NCI-H187 (cell line): ENCODE data around the gene CYP19A1.
A peak's percentile ranks its signal among the peaks of the same experiment; 100 is the strongest.

Source experiments
- DNase-seq, 2 experiments: peaks; one replicate each; lab custom pipeline; 2025; lab: John Stamatoyannopoulos, UW

Gene CYP19A1

GRCh38 chr15:51359981-51360380 is 21.6 kb upstream of the CYP19A1 start:
- DNase-seq: no peak

- no peak for DNase-seq
These were observed 18.6 kb upstream of the CYP19A1 start for GRCh38 chr15:51356983-51357382.

DNA sequence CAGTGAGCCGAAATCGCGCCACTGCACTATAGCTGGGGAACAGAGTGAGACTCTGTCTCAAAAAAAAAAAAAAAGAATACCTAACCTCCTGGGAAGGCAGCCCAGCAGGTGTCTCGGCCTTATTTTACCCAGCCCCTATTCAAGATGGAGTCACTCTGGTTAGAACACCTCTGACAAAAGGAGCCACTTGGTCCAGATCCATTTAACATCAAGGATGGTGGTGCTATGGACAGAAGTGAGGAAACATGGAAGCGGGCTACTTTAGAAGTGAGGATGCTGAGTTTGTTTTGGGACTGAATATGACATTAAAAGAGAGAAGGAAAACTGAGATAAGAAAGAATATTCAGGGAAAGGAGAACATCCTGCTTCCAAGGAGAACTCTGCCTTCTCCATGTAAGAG is 17.8 kb upstream of the CYP19A1 start:
- DNase-seq: no peak

DNA sequence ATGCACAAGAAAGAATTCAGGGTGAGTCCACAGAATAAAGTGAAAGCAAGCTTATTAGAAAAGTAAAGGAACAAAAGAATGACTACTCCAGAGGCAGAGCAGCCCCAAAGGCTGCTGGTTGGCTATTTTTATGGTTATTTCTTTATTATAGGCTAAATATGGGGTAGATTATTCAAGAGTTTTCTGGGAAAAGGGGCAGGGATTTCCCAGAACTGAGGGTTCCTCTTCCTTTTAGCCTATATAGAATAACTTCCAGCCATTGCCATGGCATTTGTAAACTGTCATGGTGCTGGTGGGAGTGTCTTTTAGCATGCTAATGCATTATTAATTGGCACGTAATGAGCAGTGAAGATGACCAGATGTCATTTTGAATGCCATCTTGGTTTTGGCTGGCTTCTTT is 16.7 kb upstream of the CYP19A1 start:
- DNase-seq: no peak

DNA sequence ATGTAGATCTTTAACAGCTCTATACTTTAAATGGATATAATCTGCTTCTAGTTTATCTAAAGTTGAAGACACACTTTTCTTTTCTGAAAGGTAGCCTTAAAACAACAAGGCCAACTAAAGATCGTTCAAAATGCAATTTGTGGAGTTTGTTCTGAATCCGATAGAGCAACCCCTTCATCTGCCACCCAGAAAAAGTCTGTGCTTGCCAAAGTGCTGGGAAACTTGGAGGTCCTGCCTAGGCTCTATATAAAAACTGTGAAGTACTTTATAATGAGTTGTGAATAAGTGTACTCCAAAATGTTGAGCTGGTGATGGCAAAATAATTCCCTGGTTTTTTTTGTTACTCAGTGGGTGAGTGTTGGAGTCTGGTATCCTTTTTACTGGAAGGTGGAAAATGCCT is 15.6 kb upstream of the CYP19A1 start:
- DNase-seq: no peak

DNA sequence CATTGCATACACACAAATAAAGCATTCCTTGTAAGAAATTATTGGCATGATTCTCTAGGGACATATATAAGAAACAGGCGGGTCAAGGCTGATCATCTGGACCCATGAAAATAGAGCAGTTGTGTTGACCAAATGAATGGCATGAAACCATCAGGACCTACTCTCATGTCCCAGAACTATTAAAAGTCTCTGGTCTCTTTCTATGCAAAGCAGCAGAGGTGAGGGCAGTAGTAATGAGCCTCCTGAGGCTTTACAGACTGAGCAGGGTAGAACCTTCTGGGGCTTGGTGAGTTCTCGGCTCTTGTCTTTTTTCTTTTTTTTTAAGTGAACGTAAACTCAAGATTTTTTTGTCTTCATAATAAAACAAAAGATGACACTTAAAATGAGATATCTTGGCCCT is 12.3 kb upstream of the CYP19A1 start:
- no peak for DNase-seq

- no peak for DNase-seq
These were observed 10.9 kb upstream of the CYP19A1 start for GRCh38 chr15:51349156-51349844.

GRCh38 chr15:51348688-51349087 is 10.3 kb upstream of the CYP19A1 start:
- no peak for DNase-seq

DNA sequence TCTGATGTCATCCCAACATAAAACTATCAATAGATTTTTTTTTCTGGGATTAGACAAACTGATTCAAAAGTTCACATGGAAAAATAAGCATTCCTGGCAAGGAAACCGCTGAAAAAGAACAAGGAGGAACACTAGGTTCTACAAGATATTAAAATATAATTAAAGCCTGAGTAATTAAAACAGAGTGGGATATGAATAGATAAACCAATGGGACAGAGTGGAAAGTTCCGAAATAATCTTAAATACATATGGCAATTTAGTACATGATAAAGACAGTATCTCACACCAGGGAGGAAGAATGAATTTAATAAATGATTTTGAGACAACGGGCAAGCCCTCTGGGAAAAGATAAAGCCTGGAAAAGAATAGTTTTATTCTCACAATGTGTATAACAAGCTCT is 7.7 kb upstream of the CYP19A1 start:
- DNase-seq: no peak

DNA sequence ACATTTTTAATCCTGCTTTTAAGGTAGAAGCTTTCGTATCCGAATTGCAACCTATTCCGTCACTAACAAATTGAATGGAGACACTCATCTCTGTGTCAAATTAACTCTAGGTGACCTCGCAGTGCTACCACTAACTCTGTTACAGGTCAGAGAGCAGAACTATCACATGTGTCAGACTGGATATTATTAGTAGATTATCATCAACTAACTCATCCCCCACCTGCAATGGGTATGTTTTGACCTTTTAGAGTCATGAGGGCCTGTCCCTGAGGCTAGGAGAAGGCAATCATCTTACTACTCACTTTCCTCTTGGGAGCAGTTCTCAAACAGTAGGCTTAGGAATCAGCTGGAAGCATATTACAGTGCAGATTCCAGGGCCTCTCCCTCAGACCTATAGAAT is 5.1 kb upstream of the CYP19A1 start:
- DNase-seq: no peak

- DNase-seq: no peak
These were observed 4.0 kb upstream of the CYP19A1 start for GRCh38 chr15:51342227-51342999.

- DNase-seq: no peak
These were observed 3.2 kb upstream of the CYP19A1 start, which contains the start of gene GLDN for GRCh38 chr15:51341366-51342226. GLDN (plus strand) TSS chr15:51341655; CDS start chr15:51341685, 30 bp downstream.

- DNase-seq: no peak
These were observed 2.6 kb downstream of the CYP19A1 start for GRCh38 chr15:51335538-51336410.

DNA sequence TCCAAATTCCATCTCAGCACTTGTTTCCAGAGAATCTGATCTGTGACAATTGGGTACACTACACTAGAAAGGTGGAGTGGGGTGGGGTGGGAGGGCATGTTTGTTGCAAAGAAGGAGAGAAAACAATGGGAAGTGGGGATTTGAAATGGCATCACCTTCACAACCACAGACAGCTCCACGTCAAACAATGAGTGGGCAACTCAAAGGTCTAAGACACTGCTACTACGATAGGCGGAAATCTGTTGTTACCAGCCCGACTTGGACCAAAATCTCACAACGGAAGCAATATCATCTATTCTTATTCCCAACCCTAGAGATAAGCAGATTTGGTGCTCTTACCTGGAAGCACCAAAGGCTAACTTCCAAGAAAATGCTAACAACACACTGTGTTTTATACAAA is 3.3 kb downstream of the CYP19A1 start:
- no peak for DNase-seq

- DNase-seq: peak in 1 of 2 experiments; percentile 10
These were observed 4.4 kb downstream of the CYP19A1 start for GRCh38 chr15:51334011-51334451.

DNA sequence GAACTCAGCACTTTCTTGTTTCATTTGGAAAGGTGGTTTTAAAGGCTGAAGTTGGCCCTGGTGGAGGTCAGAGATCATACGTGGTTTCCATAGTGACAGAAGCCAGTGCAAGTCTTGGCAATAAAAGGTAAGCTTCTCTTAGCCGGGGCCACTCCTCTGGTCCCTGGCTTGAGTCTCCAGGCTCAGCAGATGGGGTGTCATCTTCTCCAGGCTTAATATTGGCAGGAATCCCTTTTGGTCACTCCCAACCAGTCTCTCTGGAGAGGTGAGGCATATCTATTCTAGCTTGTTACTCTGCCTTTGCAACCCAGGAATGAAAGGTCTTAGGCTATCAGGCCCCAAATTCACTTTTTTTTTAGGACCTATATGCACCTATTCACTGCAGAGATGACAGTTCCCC is 4.8 kb downstream of the CYP19A1 start:
- no peak for DNase-seq

DNA sequence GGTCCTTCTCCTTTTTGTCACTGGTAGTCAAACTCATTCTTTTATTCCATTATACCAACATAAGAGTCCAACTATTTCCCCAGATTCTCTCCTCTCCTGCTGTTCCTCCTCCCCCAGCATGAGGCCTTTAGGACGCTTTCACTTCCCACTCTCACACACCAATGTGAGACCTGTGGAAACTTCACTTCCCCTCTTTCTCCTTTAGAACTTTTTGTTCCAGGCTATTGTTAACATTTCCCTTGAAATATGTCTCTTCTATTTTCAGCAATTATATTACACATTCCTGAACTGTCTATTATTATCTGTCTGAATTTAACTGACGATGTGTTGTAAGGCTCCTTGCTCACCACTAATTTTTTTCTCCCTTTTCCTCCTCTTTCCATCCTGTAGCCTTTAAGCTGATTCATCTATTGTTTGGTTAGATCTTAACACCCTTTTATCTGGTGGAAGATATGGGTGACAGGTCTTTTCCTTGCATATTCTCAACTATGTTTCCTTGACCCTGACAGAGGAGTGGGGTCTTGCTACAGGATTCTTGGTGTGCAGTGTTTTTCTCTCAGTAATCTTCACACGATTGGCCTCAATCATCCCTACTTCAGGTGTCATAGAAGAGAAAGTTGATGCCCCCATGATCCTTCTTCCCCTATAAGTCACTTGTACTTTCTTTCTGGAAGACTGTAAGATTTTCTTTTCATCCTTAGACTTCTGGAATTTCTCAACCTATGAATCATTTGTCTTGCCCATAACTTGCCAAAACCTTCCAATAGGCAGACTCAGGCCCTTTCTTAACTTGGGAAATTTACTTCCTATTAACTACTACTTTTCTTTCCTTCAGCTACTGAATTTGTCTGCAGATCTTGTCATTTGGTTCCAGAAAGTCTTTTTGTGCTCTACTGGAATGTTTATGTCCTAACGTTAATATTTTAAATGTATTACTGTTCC is 5.9 kb downstream of the CYP19A1 start:
- DNase-seq: no peak

- no peak for DNase-seq
These were observed 7.3 kb downstream of the CYP19A1 start for GRCh38 chr15:51331141-51331540.

DNA sequence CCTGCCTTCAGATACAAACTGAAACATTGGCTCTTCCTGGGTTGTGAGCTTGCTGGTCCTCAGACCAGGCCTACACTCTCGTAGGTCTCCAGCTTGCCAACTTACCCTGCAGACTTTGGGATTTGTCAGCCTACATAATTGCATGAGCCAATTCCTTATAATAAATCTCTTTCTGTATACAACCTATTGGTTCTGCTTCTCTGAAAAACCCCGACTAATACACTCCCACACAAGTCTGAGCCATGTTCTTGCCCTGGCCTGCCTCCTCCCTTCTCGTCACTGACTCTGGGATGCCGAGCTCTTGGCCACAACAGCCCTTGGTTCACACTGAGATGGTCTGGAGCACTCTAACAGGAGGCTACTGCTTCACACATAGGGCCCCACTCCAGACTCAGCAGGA is 9.5 kb downstream of the CYP19A1 start:
- DNase-seq: no peak

- DNase-seq: no peak
These were observed 11.3 kb downstream of the CYP19A1 start for GRCh38 chr15:51327081-51327480.
